ENCODE data around the gene GPC3.
"Not testable (repeated sequence)": the region's sequence is repeated elsewhere in the genome, so short reads cannot be mapped to it uniquely, and the experiment has no call there.

GPC3 gene

GRCh38 chrX:133994576-133994975 is 9.2 kb upstream of the GPC3 start:
- H3K4me3 ChIP-seq (ENCODE audit: low read depth, low read length) = no peak overlapping the region
- DNase-seq (ENCODE audit: low read depth) = no peak
- TF ChIP-seq CTCF (conservative IDR thresholded peaks at IDR 0.05; ENCODE audit: low read depth, low read length) = no peak

DNA sequence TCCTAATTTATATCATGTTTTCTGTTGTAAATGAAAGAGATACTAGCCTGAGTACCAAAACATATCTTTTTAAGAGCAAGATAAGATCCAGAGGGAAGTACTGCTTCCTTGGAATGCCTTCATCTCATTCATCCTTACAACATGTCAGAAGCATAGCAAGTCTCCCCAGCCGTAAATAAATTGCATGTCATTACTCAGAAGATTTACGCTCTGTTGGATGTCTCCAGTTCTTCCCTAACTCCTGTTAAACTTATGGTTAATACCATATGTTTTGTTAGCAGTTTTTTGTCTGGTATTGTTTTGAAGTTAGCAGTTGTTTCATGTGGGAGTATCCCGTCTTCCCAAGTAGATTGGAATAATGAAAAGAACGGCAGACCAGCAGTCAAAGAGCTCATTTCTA is 7.5 kb upstream of the GPC3 start:
- no peak overlapping the region for H3K4me3 ChIP-seq (ENCODE audit: low read depth, low read length)
- DNase-seq (ENCODE audit: low read depth) = no peak
- no peak for TF ChIP-seq CTCF (conservative IDR thresholded peaks at IDR 0.05; ENCODE audit: low read depth, low read length)

DNA sequence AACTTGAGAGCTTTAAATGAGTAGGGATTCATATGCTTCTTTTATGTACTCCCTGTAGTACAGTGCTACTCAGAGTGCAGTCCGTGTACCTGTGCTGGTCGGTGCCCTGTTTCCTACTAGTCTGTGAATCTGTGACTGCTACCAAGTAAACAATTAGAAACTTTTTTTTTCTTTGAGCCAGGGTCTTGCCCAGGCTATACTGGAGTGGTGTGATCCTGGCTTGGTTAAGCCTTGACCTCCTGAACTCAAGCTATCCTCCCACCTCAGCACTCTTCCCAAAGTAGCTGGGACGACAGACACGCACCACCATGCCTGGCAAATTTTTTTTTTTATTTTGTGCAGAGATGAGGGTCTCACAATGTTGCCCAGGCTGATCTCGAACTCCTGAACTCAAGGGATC is 6.4 kb upstream of the GPC3 start:
- TF ChIP-seq CTCF (conservative IDR thresholded peaks at IDR 0.05; ENCODE audit: low read depth, low read length) = no peak
- no peak for DNase-seq (ENCODE audit: low read depth)

GRCh38 chrX:133991057-133991456 is 5.7 kb upstream of the GPC3 start:
- DNase-seq (ENCODE audit: low read depth) = not testable (repeated sequence)

More for the DNA sequence above, 6.4 kb upstream of the GPC3 start:
- H3K4me3 ChIP-seq (ENCODE audit: low read depth, low read length) = no peak overlapping the region

GRCh38 chrX:133989993-133990392 is 4.6 kb upstream of the GPC3 start:
- no peak for TF ChIP-seq CTCF (conservative IDR thresholded peaks at IDR 0.05; ENCODE audit: low read depth, low read length)
- DNase-seq (ENCODE audit: low read depth) = no peak
- H3K4me3 ChIP-seq (ENCODE audit: low read depth, low read length) = no peak overlapping the region

More at GRCh38 chrX:133991057-133991456, 5.7 kb upstream of the GPC3 start:
- not testable (repeated sequence) for H3K4me3 ChIP-seq (ENCODE audit: low read depth, low read length)

DNA sequence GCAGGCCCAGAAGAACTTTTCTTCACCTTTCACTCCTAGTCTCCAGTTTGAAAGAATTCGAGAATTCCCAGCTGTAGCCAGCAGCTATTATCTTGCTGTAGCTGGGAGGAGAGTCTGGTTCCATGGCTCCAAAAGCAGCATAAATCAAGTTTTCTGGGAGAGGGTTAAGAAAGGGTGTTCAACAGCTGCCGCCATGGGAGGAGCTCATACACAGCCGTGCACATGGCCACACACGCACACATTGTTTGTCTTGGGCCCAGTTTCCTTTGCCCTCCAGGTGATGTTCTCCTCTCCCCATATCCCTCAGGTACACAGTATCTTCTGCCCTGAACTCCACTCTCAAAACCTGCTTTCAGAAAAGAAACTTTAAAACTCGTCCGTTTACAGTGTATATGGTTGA is 4.1 kb upstream of the GPC3 start:
- TF ChIP-seq CTCF (conservative IDR thresholded peaks at IDR 0.05; ENCODE audit: low read depth, low read length) = no peak
- H3K4me3 ChIP-seq (ENCODE audit: low read depth, low read length) = no peak overlapping the region
- no peak for DNase-seq (ENCODE audit: low read depth)

GRCh38 chrX:133988010-133988409 is 2.6 kb upstream of the GPC3 start:
- TF ChIP-seq CTCF (conservative IDR thresholded peaks at IDR 0.05; ENCODE audit: low read depth, low read length) = no peak
- no peak overlapping the region for H3K4me3 ChIP-seq (ENCODE audit: low read depth, low read length)
- no peak for DNase-seq (ENCODE audit: low read depth)

DNA sequence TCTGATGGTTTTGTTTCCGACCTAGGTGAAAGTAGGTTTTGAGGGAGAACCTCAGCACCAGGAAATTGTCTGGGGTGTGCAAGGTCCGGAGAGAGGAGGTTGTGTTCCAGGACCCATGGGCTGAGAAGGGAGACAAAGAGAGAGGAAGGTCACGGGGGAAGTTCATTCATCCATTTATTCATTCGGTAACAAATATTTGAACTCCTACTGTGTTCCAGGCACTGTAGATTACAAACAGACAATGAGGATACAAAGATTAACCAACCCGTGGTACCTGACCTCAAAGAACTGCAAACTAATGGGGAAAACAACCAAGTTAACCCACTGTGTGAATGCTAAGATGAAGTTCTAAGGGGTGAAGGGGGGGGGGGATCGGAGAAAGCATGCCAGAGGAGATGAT is 1.8 kb upstream of the GPC3 start:
- H3K4me3 ChIP-seq (ENCODE audit: low read depth, low read length) = no peak overlapping the region
- DNase-seq (ENCODE audit: low read depth) = no peak
- TF ChIP-seq CTCF (conservative IDR thresholded peaks at IDR 0.05; ENCODE audit: low read depth, low read length) = no peak

Data from choroid plexus epithelial cell (primary cell).